GM13977 (cell line): ENCODE data around the gene PHOX2B.
"Not testable (repeated sequence)": the region's sequence is repeated elsewhere in the genome, so short reads cannot be mapped to it uniquely, and the experiment has no call there.

Source experiments
- DNase-seq: peaks from one replicate; pipeline ENCODE4 v3.0.0; 2012; ENCODE audit warnings: low spot score
- in situ Hi-C: fragments of 300-500 bp; cut with MboI; formaldehyde crosslinking; loops from one replicate; pipeline ENCODE4 v1.12.0; 2022; ENCODE audit warnings: low sequenced_read_pairs, low pct_unique_long_range_greater_than_20kb, mixed read lengths, inconsistent platforms; ENCODE audit not compliant: unreplicated experiment
- TF ChIP-seq, protein P1 (sequence below): IDR thresholded peaks from 2 replicates; pipeline ENCODE4 v1.5.1; 2012; ENCODE audit warnings: mild to moderate bottlenecking, control low read depth; ENCODE audit not compliant: insufficient read depth; ENCODE audit errors: extremely low read depth, missing control alignments

PHOX2B gene

DNA sequence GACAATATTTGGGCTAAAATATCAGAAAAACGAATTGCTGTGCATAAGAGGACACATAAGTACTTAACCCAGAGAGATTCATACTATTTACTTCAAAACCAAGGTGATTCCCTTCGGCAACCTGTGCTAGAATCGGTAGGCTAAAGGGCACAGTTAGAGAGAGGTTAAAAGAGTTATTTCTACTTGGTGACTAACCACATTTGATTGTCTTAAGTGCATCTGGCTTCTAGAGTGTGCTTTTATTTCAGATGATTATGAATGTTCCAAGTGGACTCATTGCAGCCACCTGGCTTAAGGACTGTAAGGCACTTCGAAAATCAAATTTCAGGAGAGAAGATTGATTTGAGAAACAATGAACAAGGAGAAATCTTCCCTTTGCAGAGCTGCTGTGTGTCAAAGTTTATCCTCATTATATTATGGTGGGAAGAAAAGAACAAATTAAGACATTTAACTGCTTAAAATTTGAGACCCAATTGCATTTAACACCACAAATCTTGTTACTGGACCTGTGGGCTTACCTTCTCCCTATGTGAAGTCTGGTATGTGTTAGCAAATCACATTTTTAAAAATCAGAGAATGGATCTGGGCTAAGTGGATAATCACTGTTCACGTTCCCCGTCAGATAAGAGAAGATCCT is 34.0 kb downstream of the PHOX2B start:
- in situ Hi-C loops: no loop called here
- DNase-seq: no peak
- TF ChIP-seq, protein P1, sequence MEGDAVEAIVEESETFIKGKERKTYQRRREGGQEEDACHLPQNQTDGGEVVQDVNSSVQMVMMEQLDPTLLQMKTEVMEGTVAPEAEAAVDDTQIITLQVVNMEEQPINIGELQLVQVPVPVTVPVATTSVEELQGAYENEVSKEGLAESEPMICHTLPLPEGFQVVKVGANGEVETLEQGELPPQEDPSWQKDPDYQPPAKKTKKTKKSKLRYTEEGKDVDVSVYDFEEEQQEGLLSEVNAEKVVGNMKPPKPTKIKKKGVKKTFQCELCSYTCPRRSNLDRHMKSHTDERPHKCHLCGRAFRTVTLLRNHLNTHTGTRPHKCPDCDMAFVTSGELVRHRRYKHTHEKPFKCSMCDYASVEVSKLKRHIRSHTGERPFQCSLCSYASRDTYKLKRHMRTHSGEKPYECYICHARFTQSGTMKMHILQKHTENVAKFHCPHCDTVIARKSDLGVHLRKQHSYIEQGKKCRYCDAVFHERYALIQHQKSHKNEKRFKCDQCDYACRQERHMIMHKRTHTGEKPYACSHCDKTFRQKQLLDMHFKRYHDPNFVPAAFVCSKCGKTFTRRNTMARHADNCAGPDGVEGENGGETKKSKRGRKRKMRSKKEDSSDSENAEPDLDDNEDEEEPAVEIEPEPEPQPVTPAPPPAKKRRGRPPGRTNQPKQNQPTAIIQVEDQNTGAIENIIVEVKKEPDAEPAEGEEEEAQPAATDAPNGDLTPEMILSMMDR: no peak

DNA sequence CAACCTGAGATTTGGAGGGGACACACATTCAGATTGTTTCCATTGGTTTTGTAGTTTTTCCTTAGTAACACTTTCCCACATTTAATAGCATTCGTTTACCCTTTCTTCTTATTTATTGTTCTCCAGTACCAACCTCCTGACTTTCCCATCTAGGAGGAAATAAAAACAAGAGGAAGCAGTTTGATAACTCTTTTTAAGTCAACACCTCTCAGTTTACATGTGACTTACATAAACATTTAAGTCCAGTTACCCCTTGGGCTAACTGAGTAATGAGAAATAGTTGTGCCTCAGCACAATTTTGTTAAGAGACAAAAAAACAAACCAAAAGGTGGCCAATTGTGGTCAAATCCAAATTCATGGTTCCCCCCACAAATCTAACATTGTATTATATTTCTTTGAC is 34.8 kb downstream of the PHOX2B start:
- no peak for DNase-seq
- in situ Hi-C loops: no loop called here
- TF ChIP-seq, protein P1: no peak

DNA sequence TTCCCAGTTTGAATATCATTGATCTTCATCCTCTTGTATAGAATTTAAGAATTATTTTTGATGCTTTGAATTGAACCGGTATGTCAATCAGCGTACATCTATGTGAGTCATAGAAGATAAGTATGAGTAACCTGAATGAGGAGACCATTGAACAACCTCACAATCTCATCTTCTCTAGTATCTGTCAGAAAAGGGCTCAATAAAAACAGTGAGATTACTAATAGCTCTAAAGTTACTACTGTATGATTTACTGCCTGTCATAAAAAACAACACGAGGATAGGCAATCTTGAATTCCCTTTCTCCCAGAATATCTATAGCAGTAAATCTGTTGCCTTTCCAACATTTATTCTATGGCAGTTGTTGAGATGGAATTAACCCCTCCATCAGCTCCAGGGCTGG is 36.1 kb downstream of the PHOX2B start:
- no peak for DNase-seq
- TF ChIP-seq, protein P1: no peak
- in situ Hi-C loops: no loop called here

DNA sequence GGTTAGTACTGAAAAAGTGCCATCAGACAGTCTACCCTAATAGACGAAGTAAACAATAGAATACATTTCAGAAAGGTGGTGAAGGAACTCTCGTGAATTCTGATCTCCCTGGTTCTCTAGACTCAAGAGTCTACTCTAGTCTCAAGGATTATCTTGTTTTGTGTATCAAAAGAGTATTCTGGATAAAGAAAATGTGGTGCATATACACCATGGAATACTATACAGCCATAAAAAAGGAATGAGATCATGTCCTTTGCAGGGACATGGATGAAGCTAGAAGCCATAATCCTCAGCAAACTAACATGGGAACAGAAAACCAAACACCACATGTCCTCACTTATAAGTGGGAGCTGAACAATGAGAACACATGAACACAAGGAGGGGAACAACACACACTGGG is 36.9 kb downstream of the PHOX2B start:
- DNase-seq, in situ Hi-C loops: not testable (repeated sequence)

DNA sequence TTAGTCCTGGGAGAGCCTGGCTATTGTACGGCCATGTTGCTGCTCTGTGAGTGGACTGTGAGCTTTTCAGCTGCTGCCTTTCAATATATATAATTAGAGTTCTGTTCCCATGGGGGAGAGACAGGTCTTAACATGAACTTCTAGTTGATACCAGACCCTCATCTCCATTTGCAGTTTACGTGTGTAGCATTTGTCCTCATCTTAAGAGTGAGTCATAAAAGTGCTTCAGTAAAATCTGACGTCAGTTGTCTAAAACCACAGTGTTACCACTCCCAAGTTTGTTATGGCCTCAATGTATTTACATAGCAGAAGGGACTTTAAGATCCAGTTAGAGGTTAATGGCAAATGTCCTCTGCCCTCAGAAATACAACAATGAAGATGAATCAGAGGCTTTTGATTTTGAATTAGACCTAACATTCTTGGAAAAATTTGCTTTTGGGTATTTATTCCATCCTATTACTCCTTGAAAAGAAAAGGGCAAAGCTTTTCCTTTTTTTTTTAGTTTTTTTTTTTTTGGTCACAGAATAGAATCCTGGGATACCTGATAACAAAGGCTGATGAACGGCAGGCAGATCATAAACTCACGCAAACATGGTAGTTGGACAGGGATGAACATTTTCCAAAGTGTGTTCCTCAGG is 38.6 kb downstream of the PHOX2B start:
- TF ChIP-seq, protein P1: no peak
- DNase-seq: no peak
- in situ Hi-C loops: no loop called here

DNA sequence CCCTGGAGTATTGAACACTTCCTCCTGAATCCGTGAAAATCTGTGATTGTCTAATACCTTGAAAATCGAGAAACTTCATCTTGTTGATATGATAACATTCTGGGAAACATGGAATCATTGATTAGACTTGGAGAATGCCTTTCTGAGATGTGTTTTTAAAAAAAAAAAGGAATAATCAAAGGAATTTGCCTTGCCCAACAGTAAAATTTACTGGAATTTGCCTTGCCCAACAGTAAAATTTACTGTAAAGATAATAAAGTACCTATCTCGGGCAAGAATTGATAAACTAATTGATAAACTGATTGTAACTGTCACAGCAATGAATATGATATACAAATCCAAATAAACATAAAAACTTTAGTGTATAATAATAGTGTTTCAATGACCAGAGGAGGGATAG is 44.7 kb downstream of the PHOX2B start:
- in situ Hi-C loops: no loop called here
- no peak for DNase-seq
- TF ChIP-seq, protein P1: no peak

DNA sequence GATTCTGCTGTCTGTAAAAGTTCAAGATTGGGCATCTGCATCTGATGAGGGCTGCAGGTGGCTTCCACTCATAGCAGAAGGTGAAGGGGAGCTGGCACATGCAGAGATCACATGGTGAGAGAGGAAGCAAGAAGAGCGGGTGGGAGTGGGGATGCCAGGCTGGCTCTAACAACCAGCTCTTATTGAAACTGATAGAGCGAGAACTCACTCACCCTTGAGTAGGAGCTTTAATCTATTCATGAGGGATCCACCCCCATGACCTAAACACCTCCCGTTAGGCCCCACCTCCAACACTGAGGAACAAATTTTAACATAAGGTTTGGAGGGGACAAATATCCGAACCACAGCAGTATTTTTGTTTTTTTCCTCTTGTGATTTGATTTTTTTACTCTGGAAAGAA is 45.8 kb downstream of the PHOX2B start:
- DNase-seq: no peak
- in situ Hi-C loops: no loop called here
- TF ChIP-seq, protein P1: no peak
